Measurements from ENCODE around the gene RHOJ. TPM values are rescaled to one million over a fixed set of nuclear protein-coding genes. Genes with fewer than 3 reads are reported as not detected.

The RHOJ gene
- total RNA-seq, 2 experiments from 2014 or later = not detected

- Mint-ChIP-seq H3K9me3 (no peaks in the 10 kb centered on the region), H3K36me3 (no peaks in the 10 kb centered on the region), H3K4me3 (no peak overlapping the region), H3K27me3 (peaks cover 14% of the 10 kb centered on the region), H3K4me1 (no peaks in the 10 kb centered on the region), H3K27ac (no peak overlapping the region)
- POLR2A ChIA-PET = no interaction called here
- no peak for DNase-seq
- ATAC-seq (ENCODE audit: low read depth) = no peak
Measured at GRCh38 chr14:63214417-63215196, 10.4 kb downstream of the RHOJ start.

- POLR2A ChIA-PET = no interaction called here
- H3K27me3 Mint-ChIP-seq = peaks cover 9% of the 10 kb centered on the region
- H3K4me3 Mint-ChIP-seq = no peak overlapping the region
- no peaks in the 10 kb centered on the region for H3K9me3 Mint-ChIP-seq
- no peak for DNase-seq
- no peaks in the 10 kb centered on the region for H3K4me1 Mint-ChIP-seq
- H3K27ac Mint-ChIP-seq = no peak overlapping the region
- no peaks in the 10 kb centered on the region for H3K36me3 Mint-ChIP-seq
- no peak for ATAC-seq (ENCODE audit: low read depth)
Measured at GRCh38 chr14:63220526-63220925, 16.3 kb downstream of the RHOJ start.

- H3K4me1 Mint-ChIP-seq = no peaks in the 10 kb centered on the region
- no peak for DNase-seq
Measured at GRCh38 chr14:63223596-63223995, 19.4 kb downstream of the RHOJ start.

GRCh38 chr14:63224196-63224595 is 20.0 kb downstream of the RHOJ start:
- POLR2A ChIA-PET = no interaction called here
- no peak for DNase-seq
- H3K27ac Mint-ChIP-seq = no peak overlapping the region
- H3K27me3 Mint-ChIP-seq = peaks cover 8% of the 10 kb centered on the region
- no peak for ATAC-seq (ENCODE audit: low read depth)
- no peaks in the 10 kb centered on the region for H3K9me3 Mint-ChIP-seq
- H3K4me1 Mint-ChIP-seq = no peaks in the 10 kb centered on the region
- no peaks in the 10 kb centered on the region for H3K36me3 Mint-ChIP-seq
- H3K4me3 Mint-ChIP-seq = no peak overlapping the region

More at GRCh38 chr14:63223596-63223995, 19.4 kb downstream of the RHOJ start:
- Mint-ChIP-seq H3K36me3 (no peaks in the 10 kb centered on the region), H3K4me3 (no peak overlapping the region), H3K9me3 (no peaks in the 10 kb centered on the region), H3K27me3 (peaks cover 8% of the 10 kb centered on the region), H3K27ac (no peak overlapping the region)
- POLR2A ChIA-PET = no interaction called here
- no peak for ATAC-seq (ENCODE audit: low read depth)

- POLR2A ChIA-PET = no interaction called here
- no peaks in the 10 kb centered on the region for H3K36me3 Mint-ChIP-seq
- no peak overlapping the region for H3K27ac Mint-ChIP-seq
Measured at GRCh38 chr14:63228217-63228616, 24.0 kb downstream of the RHOJ start.

GRCh38 chr14:63229330-63230059 is 25.3 kb downstream of the RHOJ start:
- DNase-seq = no peak
- H3K4me3 Mint-ChIP-seq = no peak overlapping the region
- H3K4me1 Mint-ChIP-seq = no peaks in the 10 kb centered on the region
- no peaks in the 10 kb centered on the region for H3K36me3 Mint-ChIP-seq
- ATAC-seq (ENCODE audit: low read depth) = no peak
- POLR2A ChIA-PET = no interaction called here
- H3K9me3 Mint-ChIP-seq = no peaks in the 10 kb centered on the region
- H3K27ac Mint-ChIP-seq = no peak overlapping the region
- H3K27me3 Mint-ChIP-seq = peaks cover 3% of the 10 kb centered on the region

More at GRCh38 chr14:63228217-63228616, 24.0 kb downstream of the RHOJ start:
- H3K27me3 Mint-ChIP-seq = peaks cover 5% of the 10 kb centered on the region
- no peaks in the 10 kb centered on the region for H3K9me3 Mint-ChIP-seq
- H3K4me3 Mint-ChIP-seq = no peak overlapping the region
- DNase-seq (no peak), ATAC-seq (ENCODE audit: low read depth) (no peak)
- H3K4me1 Mint-ChIP-seq = no peaks in the 10 kb centered on the region

- no peak for DNase-seq
- ATAC-seq (ENCODE audit: low read depth) = no peak
- no peak overlapping the region for H3K27ac Mint-ChIP-seq
- H3K27me3 Mint-ChIP-seq = peaks cover 13% of the 10 kb centered on the region
- H3K4me3 Mint-ChIP-seq = no peak overlapping the region
- POLR2A ChIA-PET = no interaction called here
- no peaks in the 10 kb centered on the region for H3K9me3 Mint-ChIP-seq
- no peaks in the 10 kb centered on the region for H3K36me3 Mint-ChIP-seq
- no peaks in the 10 kb centered on the region for H3K4me1 Mint-ChIP-seq
Measured at GRCh38 chr14:63231766-63232165, 27.5 kb downstream of the RHOJ start.

GRCh38 chr14:63237791-63238190 is 33.5 kb downstream of the RHOJ start:
- Mint-ChIP-seq H3K9me3 (no peaks in the 10 kb centered on the region), H3K4me3 (no peak overlapping the region), H3K27ac (no peak overlapping the region), H3K27me3 (peaks cover 12% of the 10 kb centered on the region), H3K36me3 (no peaks in the 10 kb centered on the region), H3K4me1 (no peaks in the 10 kb centered on the region)
- POLR2A ChIA-PET = no interaction called here
- DNase-seq (no peak), ATAC-seq (ENCODE audit: low read depth) (no peak)

GRCh38 chr14:63240221-63240620 is 36.0 kb downstream of the RHOJ start:
- H3K4me3 Mint-ChIP-seq = no peak overlapping the region
- POLR2A ChIA-PET = no interaction called here
- no peaks in the 10 kb centered on the region for H3K4me1 Mint-ChIP-seq
- H3K27me3 Mint-ChIP-seq = peaks cover 13% of the 10 kb centered on the region
- no peaks in the 10 kb centered on the region for H3K36me3 Mint-ChIP-seq
- no peaks in the 10 kb centered on the region for H3K9me3 Mint-ChIP-seq
- H3K27ac Mint-ChIP-seq = no peak overlapping the region
- no peak for DNase-seq
- no peak for ATAC-seq (ENCODE audit: low read depth)

GRCh38 chr14:63241096-63241495 is 36.9 kb downstream of the RHOJ start:
- peaks cover 12% of the 10 kb centered on the region for H3K27me3 Mint-ChIP-seq
- DNase-seq = no peak
- no peak for ATAC-seq (ENCODE audit: low read depth)
- no peaks in the 10 kb centered on the region for H3K9me3 Mint-ChIP-seq
- no peak overlapping the region for H3K4me3 Mint-ChIP-seq
- H3K4me1 Mint-ChIP-seq = no peaks in the 10 kb centered on the region
- no peak overlapping the region for H3K27ac Mint-ChIP-seq
- POLR2A ChIA-PET = no interaction called here
- H3K36me3 Mint-ChIP-seq = no peaks in the 10 kb centered on the region

GRCh38 chr14:63243646-63244045 is 39.4 kb downstream of the RHOJ start:
- POLR2A ChIA-PET = no interaction called here
- Mint-ChIP-seq H3K9me3 (no peaks in the 10 kb centered on the region), H3K27ac (no peak overlapping the region), H3K36me3 (no peaks in the 10 kb centered on the region), H3K4me3 (no peak overlapping the region), H3K27me3 (peaks cover 10% of the 10 kb centered on the region), H3K4me1 (no peaks in the 10 kb centered on the region)
- DNase-seq = no peak
- ATAC-seq (ENCODE audit: low read depth) = no peak

- DNase-seq = no peak
- no peaks in the 10 kb centered on the region for H3K9me3 Mint-ChIP-seq
- POLR2A ChIA-PET = no interaction called here
- no peak overlapping the region for H3K4me3 Mint-ChIP-seq
- no peaks in the 10 kb centered on the region for H3K4me1 Mint-ChIP-seq
- H3K36me3 Mint-ChIP-seq = no peaks in the 10 kb centered on the region
- ATAC-seq (ENCODE audit: low read depth) = no peak
- H3K27ac Mint-ChIP-seq = no peak overlapping the region
- peaks cover 12% of the 10 kb centered on the region for H3K27me3 Mint-ChIP-seq
Measured at GRCh38 chr14:63245893-63246292, 41.6 kb downstream of the RHOJ start.

GRCh38 chr14:63248211-63248610 is 44.0 kb downstream of the RHOJ start:
- Mint-ChIP-seq H3K36me3 (no peaks in the 10 kb centered on the region), H3K4me1 (no peaks in the 10 kb centered on the region), H3K9me3 (no peaks in the 10 kb centered on the region), H3K4me3 (no peak overlapping the region), H3K27ac (no peak overlapping the region), H3K27me3 (peaks cover 15% of the 10 kb centered on the region)
- DNase-seq = no peak
- ATAC-seq (ENCODE audit: low read depth) = no peak
- POLR2A ChIA-PET = no interaction called here

- Mint-ChIP-seq H3K27me3 (peaks cover 15% of the 10 kb centered on the region), H3K4me3 (no peak overlapping the region), H3K9me3 (no peaks in the 10 kb centered on the region), H3K4me1 (no peaks in the 10 kb centered on the region), H3K36me3 (no peaks in the 10 kb centered on the region), H3K27ac (no peak overlapping the region)
- DNase-seq (no peak), ATAC-seq (ENCODE audit: low read depth) (no peak)
- POLR2A ChIA-PET = no interaction called here
Measured at GRCh38 chr14:63249092-63249491, 44.8 kb downstream of the RHOJ start.

All from activated naive CD8-positive, alpha-beta T cell treated with anti-CD3 and anti-CD28 coated beads, Interleukin-2, amount 10 ng/mL, durations not matched to agents 7 days and 5 days (primary cell).